ENCODE results near the gene ZFP36. TPM values are rescaled to one million over a fixed set of nuclear protein-coding genes. Genes with fewer than 3 reads are reported as not detected.

ZFP36 gene
- total RNA-seq, 1 experiment from 2014 or later, result 414 TPM

- POLR2A ChIA-PET, result interaction anchor here (0.5 to 15.7 kb wide), 22 partner anchors 7 to 762 kb away, joined by 3 to 524 read pairs (median 4); partner anchors contain the start of genes IFNL1, MED29, PAF1 and PLEKHG2
- in situ Hi-C loops (cut with HindIII; ENCODE audit: low pct_unique_long_range_greater_than_20kb, low sequenced_read_pairs) (no loop called here), intact Hi-C loops (cut with micrococcal nuclease; ENCODE audit: unreplicated experiment) (no loop called here)
- Histone ChIP-seq H3K9me3 (ENCODE audit: control insufficient read depth, insufficient read depth, low read depth, low read length) (no peaks in the 10 kb centered on the region), H3K4me1 (ENCODE audit: control insufficient read depth, insufficient read depth, low read length) (peaks cover 89% of the 10 kb centered on the region), H3K36me3 (ENCODE audit: control insufficient read depth, insufficient read depth, low read length) (no peaks in the 10 kb centered on the region), H3K27ac (ENCODE audit: low read length) (peak overlapping the region; percentile 90), H3K27me3 (ENCODE audit: control insufficient read depth, insufficient read depth, low read length) (no peaks in the 10 kb centered on the region), H3K4me3 (ENCODE audit: low read depth in 2 of 2, low read length in 2 of 2) (peak overlapping the region; percentile 34 to 55; a peak in 3 of 4 replicates)
- peak; percentile 91 for DNase-seq (ENCODE audit: low read depth, low spot score)
- TF ChIP-seq SIN3A (IDR thresholded peaks at IDR 0.05; ENCODE audit: borderline replicate concordance, insufficient read depth, low read depth, low read length), result no peak
- TF ChIP-seq POLR2AphosphoS5 (IDR thresholded peaks at IDR 0.05; ENCODE audit: low read depth, low read length), result no peak
- TF ChIP-seq CTCF (IDR thresholded peaks at IDR 0.05), result no peak
- TF ChIP-seq REST (IDR thresholded peaks at IDR 0.05; ENCODE audit: insufficient read depth in 1 of 2, low read depth in 2 of 2, low read length in 1 of 2), result no peak
- peak; percentile 13 for ATAC-seq
- CTCF ChIA-PET, result interaction anchor here (0.6 to 7.4 kb wide), 14 partner anchors 10 to 753 kb away, joined by 3 to 280 read pairs (median 7); partner anchors contain the start of genes MED29, PAF1, PLEKHG2 and RPS16
- no TSS peak for BruUV-seq (replicated peaks)
Measured at GRCh38 chr19:39401549-39402345, 4.9 kb upstream of the ZFP36 start.

- peak; percentile 39 for ATAC-seq
- BruUV-seq (replicated peaks), result TSS peak; percentile 53
Measured at GRCh38 chr19:39402346-39403300, 4.0 kb upstream of the ZFP36 start.

More at GRCh38 chr19:39402346-39403300, 4.0 kb upstream of the ZFP36 start:
- peak; percentile 100 for DNase-seq (ENCODE audit: low read depth, low spot score)
- Histone ChIP-seq H3K4me3 (ENCODE audit: low read depth in 2 of 2, low read length in 2 of 2) (peak overlapping the region; percentile 34 to 55), H3K27me3 (ENCODE audit: control insufficient read depth, insufficient read depth, low read length) (no peaks in the 10 kb centered on the region), H3K36me3 (ENCODE audit: control insufficient read depth, insufficient read depth, low read length) (no peaks in the 10 kb centered on the region), H3K27ac (ENCODE audit: low read length) (peak overlapping the region; percentile 90), H3K4me1 (ENCODE audit: control insufficient read depth, insufficient read depth, low read length) (peaks cover 81% of the 10 kb centered on the region), H3K9me3 (ENCODE audit: control insufficient read depth, insufficient read depth, low read depth, low read length) (no peaks in the 10 kb centered on the region)
- TF ChIP-seq POLR2AphosphoS5 (IDR thresholded peaks at IDR 0.05; ENCODE audit: low read depth, low read length) (no peak), CTCF (IDR thresholded peaks at IDR 0.05) (no peak), REST (IDR thresholded peaks at IDR 0.05; ENCODE audit: insufficient read depth in 1 of 2, low read depth in 2 of 2, low read length in 1 of 2) (no peak), TCF7L2 (IDR thresholded peaks at IDR 0.05; ENCODE audit: low read depth, low read length) (no peak), SIN3A (IDR thresholded peaks at IDR 0.05; ENCODE audit: borderline replicate concordance, insufficient read depth, low read depth, low read length) (no peak)
- ChIA-PET POLR2A (interaction anchor here (0.5 to 15.7 kb wide), 23 partner anchors 9 to 130 kb away, joined by 3 to 524 read pairs (median 6); partner anchors contain the start of genes EID2B, MED29, PAF1 and PLEKHG2), CTCF (interaction anchor here (0.6 to 7.4 kb wide), 12 partner anchors 9 to 802 kb away, joined by 3 to 280 read pairs (median 7); partner anchors contain the start of genes PLEKHG2, RPS16 and SAMD4B)
- intact Hi-C loops (cut with micrococcal nuclease; ENCODE audit: unreplicated experiment) (no loop called here), in situ Hi-C loops (cut with HindIII; ENCODE audit: low pct_unique_long_range_greater_than_20kb, low sequenced_read_pairs) (no loop called here)
